NCI-H1092 (cell line): ENCODE data around the gene CFAP100.
A peak's percentile ranks its signal among the peaks of the same experiment; 100 is the strongest.

ENCODE experiments used
- DNase-seq: peaks from one replicate; lab custom pipeline; 2025; lab: John Stamatoyannopoulos, UW

CFAP100 gene

DNA sequence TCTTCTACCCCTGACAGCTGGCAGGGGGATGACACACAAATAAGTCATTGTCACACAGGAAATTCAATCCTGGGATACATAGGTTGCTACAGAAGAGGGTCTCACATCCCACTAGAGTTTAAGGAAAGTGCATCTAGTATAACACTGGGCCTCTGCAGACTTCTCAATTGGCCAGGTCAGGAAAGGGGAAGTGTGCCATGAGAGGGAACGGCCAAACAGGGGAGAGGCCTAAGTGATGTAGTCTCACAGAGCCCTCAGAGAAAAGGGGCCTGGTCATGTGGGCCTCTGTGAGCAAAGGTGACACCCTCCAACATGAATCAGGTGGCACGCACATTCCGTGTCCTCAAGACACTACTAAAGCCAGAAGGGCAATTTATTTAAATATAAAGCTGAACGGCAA is 69.8 kb downstream of the CFAP100 start:
- no peak for DNase-seq

- no peak for DNase-seq
Observed at GRCh38 chr3:126464997-126465396, 70.3 kb downstream of the CFAP100 start.

DNA sequence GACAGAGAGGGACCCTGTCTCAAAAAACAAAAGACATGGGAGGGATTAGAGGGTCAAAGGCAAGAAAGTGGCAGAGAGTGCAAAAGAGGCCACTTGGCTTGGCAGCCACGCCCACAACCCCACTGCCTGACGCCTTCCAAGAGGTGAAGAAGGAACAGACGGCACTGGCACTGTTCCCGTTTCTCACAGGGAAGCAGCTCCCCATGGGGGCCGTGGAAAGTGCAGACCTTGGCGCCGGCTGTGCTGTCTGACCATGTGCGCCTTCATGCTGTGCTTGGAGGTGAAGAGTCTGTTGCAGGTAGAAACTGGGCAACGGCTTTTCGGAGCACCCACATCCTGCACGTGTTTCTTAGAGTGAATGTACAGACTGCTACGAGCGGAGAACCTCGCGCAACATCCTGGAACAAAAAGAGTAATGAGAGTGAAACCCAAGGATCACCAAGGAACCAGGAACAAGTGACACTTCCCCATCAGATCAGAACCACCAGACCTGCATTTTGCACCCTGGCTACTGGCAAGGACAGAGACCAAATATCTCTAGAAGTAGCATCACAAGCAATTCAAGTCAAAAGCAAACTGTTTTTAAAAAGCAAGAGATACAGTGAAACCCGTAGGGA is 71.3 kb downstream of the CFAP100 start:
- no peak for DNase-seq

DNA sequence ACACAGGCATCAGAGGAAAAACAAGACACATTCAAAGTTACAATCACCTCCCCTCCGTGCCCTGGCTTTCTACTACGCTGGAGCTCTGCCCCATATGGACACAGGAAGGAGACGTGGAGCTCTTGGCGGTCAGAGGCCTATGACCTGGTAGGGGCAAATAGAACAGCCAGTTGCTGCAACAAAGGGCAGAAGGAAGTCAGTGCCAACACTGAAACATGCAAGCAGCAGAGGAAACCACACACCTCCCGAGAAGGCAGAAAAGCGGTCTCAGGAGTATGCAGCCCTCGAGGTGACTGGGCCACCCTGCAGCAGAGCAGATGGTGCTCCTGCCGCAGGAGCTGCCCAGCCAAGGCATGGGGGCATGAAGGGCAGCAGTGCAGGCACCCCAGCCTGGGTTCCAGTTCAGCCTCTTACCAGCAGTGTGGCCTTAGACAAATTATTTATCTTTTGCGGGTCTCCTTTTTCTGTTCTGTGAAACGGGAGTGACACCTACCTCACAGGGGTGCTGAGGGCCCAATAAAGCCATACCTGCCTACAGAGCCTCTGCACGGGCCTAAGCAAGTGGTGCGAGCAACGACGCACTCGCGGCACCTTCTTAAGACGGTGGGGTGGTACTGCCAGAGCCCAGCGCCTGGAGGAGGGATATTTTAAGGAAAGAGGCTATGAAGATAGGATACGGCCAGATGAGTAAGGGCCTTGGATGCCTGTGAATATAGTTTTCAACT is 72.3 kb downstream of the CFAP100 start:
- no peak for DNase-seq

GRCh38 chr3:126467611-126467955 is 72.9 kb downstream of the CFAP100 start:
- DNase-seq: no peak

DNA sequence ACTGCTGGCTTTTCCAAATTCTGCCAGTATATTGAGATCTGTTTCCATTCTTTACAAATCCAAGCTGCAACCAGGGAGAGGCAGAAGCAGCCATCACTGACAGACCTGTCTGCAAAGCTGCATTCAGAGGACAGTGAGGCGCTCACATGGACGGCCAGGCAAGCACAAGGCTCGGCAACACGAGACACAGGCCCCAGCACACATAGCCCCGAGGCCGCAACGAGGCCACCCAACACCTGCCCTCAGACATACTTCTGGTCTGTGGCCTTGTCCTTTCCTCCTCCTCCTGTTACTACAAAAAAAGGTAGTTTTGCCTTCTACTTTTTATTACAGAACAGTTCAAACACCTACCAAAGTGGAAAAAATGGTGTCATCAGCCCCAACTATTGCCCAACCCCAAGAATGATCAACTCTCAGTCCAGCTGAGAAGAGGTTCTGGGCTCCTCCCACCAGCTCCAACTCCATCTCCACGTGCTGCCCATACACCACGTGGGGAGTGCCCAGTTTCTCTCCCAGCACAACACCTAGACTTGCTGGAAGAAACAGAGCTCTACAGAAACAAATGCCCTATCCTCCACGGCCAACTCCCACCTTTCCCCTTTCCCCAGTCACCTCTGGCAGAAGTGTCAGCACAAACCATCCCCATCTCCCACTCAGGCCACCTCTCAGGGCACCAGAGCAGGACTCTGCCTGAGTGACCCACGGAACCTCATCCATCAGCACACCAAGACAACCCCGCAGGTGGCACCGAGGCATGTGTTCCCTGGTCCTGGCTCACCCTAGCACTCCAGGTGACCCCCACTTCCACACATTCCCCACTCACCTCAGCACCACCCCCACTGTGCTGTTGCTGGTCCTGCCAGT is 73.6 kb downstream of the CFAP100 start:
- DNase-seq: no peak

- DNase-seq: no peak
Observed at GRCh38 chr3:126469479-126469878, 74.8 kb downstream of the CFAP100 start.

GRCh38 chr3:126472277-126473006 is 77.7 kb downstream of the CFAP100 start:
- peak; percentile 20 for DNase-seq

- no peak for DNase-seq
Observed at GRCh38 chr3:126473292-126474168, 78.8 kb downstream of the CFAP100 start.

GRCh38 chr3:126474498-126475412 is 80.0 kb downstream of the CFAP100 start:
- DNase-seq: no peak

GRCh38 chr3:126475413-126476114 is 80.9 kb downstream of the CFAP100 start, which contains the start of gene ZXDC:
Gene ZXDC, minus strand, starts transcription at chr3:126475891. Its CDS starts 26 bp downstream, at chr3:126475865.
- DNase-seq: peak; percentile 90

- DNase-seq: peak; percentile 68
Observed at GRCh38 chr3:126476166-126477060, 81.7 kb downstream of the CFAP100 start.

DNA sequence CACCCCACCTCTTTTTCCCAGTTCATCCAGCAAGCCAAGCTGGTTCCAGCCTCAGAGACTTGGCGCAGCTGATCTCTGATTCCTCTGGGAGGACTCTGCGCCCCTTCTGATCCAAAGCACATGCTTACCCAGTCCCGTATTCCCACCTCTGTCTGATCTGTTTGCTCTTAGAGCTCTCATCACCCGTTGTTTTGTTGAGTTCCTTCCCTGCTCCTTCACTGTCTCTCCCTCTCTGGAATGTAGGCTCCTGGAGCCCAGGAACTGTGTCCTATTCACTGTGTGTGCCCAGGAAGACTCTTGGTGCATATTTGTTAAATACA is 82.3 kb downstream of the CFAP100 start:
- no peak for DNase-seq

- no peak for DNase-seq
Observed at GRCh38 chr3:126478581-126479310, 84.0 kb downstream of the CFAP100 start.

DNA sequence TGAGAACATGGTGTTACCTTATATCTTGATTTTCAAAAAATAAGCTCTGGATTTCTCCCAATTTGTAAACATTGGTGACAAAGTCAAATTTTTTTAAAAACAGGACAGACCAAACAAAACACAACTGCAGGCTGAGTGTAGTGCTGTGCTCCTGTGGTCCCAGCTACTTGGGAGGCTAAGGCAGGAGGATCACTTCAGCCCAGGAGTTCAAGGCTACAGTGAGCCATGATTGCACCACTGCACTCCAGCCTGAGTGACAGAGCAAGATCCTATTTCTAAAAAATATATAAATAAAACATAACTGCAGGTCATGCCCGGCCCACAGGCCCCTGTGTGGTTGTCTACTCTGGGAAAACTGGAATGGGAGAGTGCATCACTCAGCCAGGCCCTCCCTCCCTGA is 84.9 kb downstream of the CFAP100 start:
- no peak for DNase-seq

DNA sequence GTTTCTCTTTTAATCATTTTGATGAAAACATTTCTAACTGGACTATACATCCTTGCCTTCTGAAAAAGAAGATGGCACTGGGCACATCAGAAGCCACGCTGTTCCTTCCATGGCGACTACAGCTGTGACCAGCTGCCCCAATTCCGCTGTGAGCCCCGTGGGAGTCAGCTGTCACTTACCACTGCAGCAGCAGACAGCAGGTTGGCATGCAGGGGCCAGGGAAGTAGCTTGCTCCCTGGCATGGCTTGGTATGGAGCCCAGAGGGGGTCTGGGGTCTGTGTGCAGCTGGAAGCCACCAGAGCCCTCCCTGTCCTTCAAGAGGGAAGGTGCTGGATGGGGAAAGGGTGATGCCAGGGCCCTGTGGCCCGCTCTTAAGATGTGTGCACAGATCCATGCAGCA is 85.5 kb downstream of the CFAP100 start:
- DNase-seq: no peak

DNA sequence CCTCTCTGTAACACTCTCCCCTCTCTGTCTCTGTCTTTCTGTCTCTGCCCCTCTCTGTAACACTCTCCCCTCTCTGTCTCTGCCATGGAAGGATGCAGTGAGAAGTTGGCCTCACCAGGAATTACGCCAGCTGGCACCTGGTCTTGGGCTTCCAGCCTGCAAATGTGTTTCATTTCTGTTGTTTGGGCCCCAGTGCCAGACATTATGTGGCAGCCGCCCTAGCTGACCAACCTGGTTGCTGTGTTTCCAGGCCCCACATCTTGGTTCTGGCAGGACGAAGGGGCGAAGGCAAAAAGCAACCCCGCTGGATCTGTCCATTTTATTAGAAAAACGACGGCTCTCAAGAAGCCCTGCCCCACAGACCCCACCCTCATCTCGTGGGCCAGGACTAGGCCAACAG is 86.2 kb downstream of the CFAP100 start:
- DNase-seq: no peak
